Measurements from ENCODE around the gene PPFIA2. TPM values are rescaled to one million over a fixed set of nuclear protein-coding genes. Genes with fewer than 3 reads are reported as not detected.

The PPFIA2 gene
- total RNA-seq, 2 donors from 2014 or later: 23.0 to 51.1 TPM

DNA sequence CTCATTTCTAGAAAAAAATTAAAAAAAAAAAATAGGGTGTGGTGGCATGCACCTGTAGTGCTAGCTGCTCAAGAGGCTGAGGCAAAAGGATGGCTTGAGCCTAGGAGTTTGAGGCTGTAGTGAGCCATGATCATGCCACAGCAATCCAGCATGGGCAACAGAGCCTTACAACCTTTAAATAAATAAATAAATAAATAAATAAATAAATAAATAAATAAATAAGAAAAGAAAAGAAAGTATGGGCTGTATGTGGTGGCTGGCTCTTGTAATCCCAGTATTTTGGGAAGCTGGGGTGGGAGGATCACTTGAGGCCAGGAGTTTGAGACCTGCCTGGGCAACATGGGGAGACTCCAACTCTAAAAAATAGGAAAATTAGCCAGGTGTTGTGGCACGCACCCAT, 373.0 kb downstream of the PPFIA2 start:
- H3K9me3 ChIP-seq: no peaks in the 10 kb centered on the region
- ATAC-seq (ENCODE audit: insufficient number of reproducible peaks, low FRiP score, low read depth) (no peak), DNase-seq (ENCODE audit: low spot score) (no peak)
- no peaks in the 10 kb centered on the region for H3K27me3 ChIP-seq (replicated peaks; ENCODE audit: insufficient read depth)
- H3K27ac ChIP-seq: no peak overlapping the region
- no peaks in the 10 kb centered on the region for H3K4me1 ChIP-seq (ENCODE audit: control insufficient read depth in 1 of 2, low read depth in 2 of 2)
- TF ChIP-seq, protein P1, sequence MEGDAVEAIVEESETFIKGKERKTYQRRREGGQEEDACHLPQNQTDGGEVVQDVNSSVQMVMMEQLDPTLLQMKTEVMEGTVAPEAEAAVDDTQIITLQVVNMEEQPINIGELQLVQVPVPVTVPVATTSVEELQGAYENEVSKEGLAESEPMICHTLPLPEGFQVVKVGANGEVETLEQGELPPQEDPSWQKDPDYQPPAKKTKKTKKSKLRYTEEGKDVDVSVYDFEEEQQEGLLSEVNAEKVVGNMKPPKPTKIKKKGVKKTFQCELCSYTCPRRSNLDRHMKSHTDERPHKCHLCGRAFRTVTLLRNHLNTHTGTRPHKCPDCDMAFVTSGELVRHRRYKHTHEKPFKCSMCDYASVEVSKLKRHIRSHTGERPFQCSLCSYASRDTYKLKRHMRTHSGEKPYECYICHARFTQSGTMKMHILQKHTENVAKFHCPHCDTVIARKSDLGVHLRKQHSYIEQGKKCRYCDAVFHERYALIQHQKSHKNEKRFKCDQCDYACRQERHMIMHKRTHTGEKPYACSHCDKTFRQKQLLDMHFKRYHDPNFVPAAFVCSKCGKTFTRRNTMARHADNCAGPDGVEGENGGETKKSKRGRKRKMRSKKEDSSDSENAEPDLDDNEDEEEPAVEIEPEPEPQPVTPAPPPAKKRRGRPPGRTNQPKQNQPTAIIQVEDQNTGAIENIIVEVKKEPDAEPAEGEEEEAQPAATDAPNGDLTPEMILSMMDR (IDR thresholded peaks at IDR 0.05): no peak
- H3K4me3 ChIP-seq: no peak overlapping the region
- H3K36me3 ChIP-seq: no peaks in the 10 kb centered on the region

DNA sequence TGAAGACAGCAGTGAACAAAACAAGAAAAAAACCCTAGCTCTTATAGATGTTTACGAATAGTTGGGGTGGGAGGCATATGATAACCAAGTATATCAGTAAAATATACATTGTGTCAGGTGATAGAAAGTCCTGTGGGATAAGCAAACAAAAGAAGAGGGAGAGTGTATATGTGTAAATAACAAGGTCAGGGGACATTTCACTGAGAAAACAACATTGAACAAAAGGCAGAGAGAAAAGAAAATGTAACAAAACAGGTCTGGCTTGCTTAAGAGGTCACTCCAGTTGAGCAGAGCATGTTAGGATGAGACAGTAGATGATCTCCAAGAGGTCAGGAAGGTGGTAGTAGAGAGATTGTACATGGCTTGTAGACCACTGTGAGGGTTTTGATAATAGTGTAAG, 377.2 kb downstream of the PPFIA2 start:
- no peaks in the 10 kb centered on the region for H3K36me3 ChIP-seq
- TF ChIP-seq, protein P1 (IDR thresholded peaks at IDR 0.05): no peak
- H3K4me1 ChIP-seq (ENCODE audit: control insufficient read depth in 1 of 2, low read depth in 2 of 2): no peaks in the 10 kb centered on the region
- H3K4me3 ChIP-seq: no peak overlapping the region
- ATAC-seq (ENCODE audit: insufficient number of reproducible peaks, low FRiP score, low read depth) (no peak), DNase-seq (ENCODE audit: low spot score) (no peak)
- no peak overlapping the region for H3K27ac ChIP-seq
- H3K9me3 ChIP-seq: no peaks in the 10 kb centered on the region
- H3K27me3 ChIP-seq (replicated peaks; ENCODE audit: insufficient read depth): no peaks in the 10 kb centered on the region

DNA sequence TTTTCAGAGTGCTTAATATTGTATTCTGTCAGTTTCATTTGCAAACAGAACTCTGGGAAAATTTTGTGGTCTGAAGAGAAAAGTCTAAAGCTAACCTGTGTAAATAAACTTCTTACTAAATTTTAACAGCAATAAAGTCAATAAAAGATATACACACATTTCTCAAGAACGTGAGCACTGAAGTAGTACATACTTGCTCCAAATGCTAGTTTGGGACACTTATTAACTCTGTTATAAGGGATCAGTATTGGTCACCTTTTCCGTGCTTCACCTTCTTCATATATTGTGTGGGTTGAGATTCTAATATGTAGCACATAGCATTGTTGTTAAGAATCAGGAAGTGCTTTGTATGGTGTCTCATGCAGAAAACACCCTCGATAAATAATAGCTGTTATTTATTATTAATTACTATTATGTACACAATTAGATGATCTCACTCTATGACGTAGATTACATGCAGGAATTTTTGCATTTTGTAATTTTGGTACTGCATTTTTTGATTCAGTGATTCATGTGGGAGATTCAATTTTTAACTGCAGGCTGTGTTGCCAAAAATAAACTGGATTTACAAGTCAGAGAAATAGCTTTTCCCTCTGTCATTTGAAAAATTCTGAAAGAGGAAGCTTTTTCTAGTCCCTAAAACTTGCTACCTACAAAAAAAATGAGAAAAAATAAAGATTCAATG, 380.4 kb downstream of the PPFIA2 start:
- no peak for DNase-seq (ENCODE audit: low spot score)
- TF ChIP-seq, protein P1 (IDR thresholded peaks at IDR 0.05): no peak
- ATAC-seq (ENCODE audit: insufficient number of reproducible peaks, low FRiP score, low read depth): no peak
- H3K27ac ChIP-seq: no peak overlapping the region
- peaks cover 6% of the 10 kb centered on the region for H3K36me3 ChIP-seq
- H3K27me3 ChIP-seq (replicated peaks; ENCODE audit: insufficient read depth): no peaks in the 10 kb centered on the region
- H3K9me3 ChIP-seq: no peaks in the 10 kb centered on the region
- H3K4me1 ChIP-seq (ENCODE audit: control insufficient read depth in 1 of 2, low read depth in 2 of 2): no peaks in the 10 kb centered on the region
- no peak overlapping the region for H3K4me3 ChIP-seq

DNA sequence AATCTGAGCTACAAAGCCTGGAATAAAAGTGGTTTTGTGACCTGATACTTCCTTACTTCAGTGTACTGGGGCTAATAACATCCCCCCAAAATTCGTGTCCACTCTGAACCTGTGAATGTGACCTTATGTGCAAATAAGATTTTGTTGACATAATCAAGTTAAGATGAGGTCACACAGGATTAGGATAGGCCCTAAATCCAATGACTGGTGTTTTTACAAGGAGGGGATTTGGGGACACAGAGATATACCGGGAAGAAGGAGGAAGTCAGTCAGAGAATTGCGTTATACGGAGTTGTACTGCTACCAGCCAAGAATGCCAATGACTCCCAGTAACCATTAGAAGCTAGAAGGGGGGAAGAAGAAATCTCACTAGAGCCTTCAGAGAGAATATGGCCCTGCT, 381.4 kb downstream of the PPFIA2 start:
- Histone ChIP-seq H3K4me3 (no peak overlapping the region), H3K4me1 (ENCODE audit: control insufficient read depth in 1 of 2, low read depth in 2 of 2) (no peaks in the 10 kb centered on the region), H3K27ac (no peak overlapping the region), H3K9me3 (no peaks in the 10 kb centered on the region), H3K36me3 (peaks cover 6% of the 10 kb centered on the region), H3K27me3 (replicated peaks; ENCODE audit: insufficient read depth) (no peaks in the 10 kb centered on the region)
- ATAC-seq (ENCODE audit: insufficient number of reproducible peaks, low FRiP score, low read depth) (no peak), DNase-seq (ENCODE audit: low spot score) (no peak)
- TF ChIP-seq, protein P1 (IDR thresholded peaks at IDR 0.05): no peak

DNA sequence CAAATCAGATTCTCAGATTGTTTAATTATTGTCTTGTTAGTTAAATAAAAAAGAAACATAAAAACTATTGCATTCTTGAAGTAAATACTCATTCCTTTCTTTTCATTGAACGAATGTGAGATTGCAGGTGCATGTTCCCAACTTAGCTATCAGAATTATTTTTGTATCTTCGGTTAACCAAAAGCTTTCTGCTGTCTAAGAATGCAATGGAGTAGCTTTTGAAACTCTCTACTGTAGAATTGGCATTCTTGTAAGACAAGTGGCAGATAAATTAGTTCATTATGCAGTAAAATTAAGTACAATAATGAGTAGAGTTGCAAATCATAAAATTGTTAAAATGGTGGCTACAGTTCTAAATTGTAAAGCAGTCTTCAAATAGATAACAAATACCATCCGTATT, 383.2 kb downstream of the PPFIA2 start:
- TF ChIP-seq, protein P1 (IDR thresholded peaks at IDR 0.05): no peak
- DNase-seq (ENCODE audit: low spot score) (no peak), ATAC-seq (ENCODE audit: insufficient number of reproducible peaks, low FRiP score, low read depth) (no peak)
- Histone ChIP-seq H3K4me3 (no peak overlapping the region), H3K27ac (no peak overlapping the region), H3K4me1 (ENCODE audit: control insufficient read depth in 1 of 2, low read depth in 2 of 2) (no peaks in the 10 kb centered on the region), H3K9me3 (no peaks in the 10 kb centered on the region), H3K27me3 (replicated peaks; ENCODE audit: insufficient read depth) (no peaks in the 10 kb centered on the region), H3K36me3 (peaks cover 6% of the 10 kb centered on the region)
